Measurements from ENCODE around the gene C20orf96. TPM values are rescaled to one million over a fixed set of nuclear protein-coding genes. Genes with fewer than 3 reads are reported as not detected.

Gene C20orf96
- polyA plus RNA-seq, 1 donor from 2014 or later, result 10.9 TPM

DNA sequence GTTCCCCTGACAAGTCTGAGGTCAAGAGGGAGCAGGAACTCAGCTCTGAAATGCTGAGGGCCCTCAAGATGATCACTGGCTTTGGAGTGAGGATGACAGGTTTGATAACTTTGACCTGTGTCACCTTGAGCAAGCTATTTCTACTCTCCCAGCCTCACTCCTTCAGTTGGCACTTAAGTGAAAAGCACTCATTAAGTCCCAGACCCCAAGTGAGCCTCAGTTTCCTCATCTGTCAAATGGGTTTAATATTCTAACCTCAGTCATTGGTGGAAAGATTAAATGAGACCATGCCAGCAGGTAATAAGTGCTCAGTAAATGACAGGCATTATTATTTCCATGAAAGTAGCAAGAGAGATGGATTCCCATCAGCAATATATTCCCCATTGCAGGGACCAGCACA is 19.0 kb downstream of the C20orf96 start:
- Histone ChIP-seq H3K27ac (ENCODE audit: low read length) (no peak overlapping the region), H3K79me2 (replicated peaks; ENCODE audit: insufficient read depth, low read length) (no peaks in the 10 kb centered on the region), H3K27me3 (ENCODE audit: insufficient read depth, low read depth, low read length) (no peaks in the 10 kb centered on the region), H3K9me3 (ENCODE audit: low read length) (no peaks in the 10 kb centered on the region), H3K4me2 (ENCODE audit: low read length) (no peak overlapping the region), H3F3A (ENCODE audit: insufficient read depth, low read length, poor library complexity, severe bottlenecking) (no peaks in the 10 kb centered on the region), H3K9ac (ENCODE audit: low read length) (no peak overlapping the region), H2AFZ (ENCODE audit: low read depth, low read length) (no peak overlapping the region), H3K36me3 (ENCODE audit: insufficient read depth, low read length) (no peaks in the 10 kb centered on the region), H3K4me3 (ENCODE audit: low read length) (no peak overlapping the region), H4K20me1 (ENCODE audit: insufficient read depth) (no peaks in the 10 kb centered on the region), H3K9me2 (ENCODE audit: insufficient read depth, low read length) (no peaks in the 10 kb centered on the region)
- TF ChIP-seq POLR2AphosphoS5 (IDR thresholded peaks at IDR 0.05) (no peak), TAF1 (IDR thresholded peaks at IDR 0.05; ENCODE audit: low read depth) (no peak), EZH2 (IDR thresholded peaks at IDR 0.05; ENCODE audit: borderline replicate concordance, insufficient read depth, low read length, poor library complexity, severe bottlenecking) (no peak), SMC3 (conservative IDR thresholded peaks at IDR 0.05; ENCODE audit: poor library complexity) (no peak), MXI1 (conservative IDR thresholded peaks at IDR 0.05; ENCODE audit: poor library complexity, severe bottlenecking) (no peak), RAD21 (conservative IDR thresholded peaks at IDR 0.05) (no peak), EP300 (conservative IDR thresholded peaks at IDR 0.05; ENCODE audit: poor library complexity, severe bottlenecking) (no peak)
- TF ChIP-seq, protein P1, sequence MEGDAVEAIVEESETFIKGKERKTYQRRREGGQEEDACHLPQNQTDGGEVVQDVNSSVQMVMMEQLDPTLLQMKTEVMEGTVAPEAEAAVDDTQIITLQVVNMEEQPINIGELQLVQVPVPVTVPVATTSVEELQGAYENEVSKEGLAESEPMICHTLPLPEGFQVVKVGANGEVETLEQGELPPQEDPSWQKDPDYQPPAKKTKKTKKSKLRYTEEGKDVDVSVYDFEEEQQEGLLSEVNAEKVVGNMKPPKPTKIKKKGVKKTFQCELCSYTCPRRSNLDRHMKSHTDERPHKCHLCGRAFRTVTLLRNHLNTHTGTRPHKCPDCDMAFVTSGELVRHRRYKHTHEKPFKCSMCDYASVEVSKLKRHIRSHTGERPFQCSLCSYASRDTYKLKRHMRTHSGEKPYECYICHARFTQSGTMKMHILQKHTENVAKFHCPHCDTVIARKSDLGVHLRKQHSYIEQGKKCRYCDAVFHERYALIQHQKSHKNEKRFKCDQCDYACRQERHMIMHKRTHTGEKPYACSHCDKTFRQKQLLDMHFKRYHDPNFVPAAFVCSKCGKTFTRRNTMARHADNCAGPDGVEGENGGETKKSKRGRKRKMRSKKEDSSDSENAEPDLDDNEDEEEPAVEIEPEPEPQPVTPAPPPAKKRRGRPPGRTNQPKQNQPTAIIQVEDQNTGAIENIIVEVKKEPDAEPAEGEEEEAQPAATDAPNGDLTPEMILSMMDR (IDR thresholded peaks at IDR 0.05; ENCODE audit: poor library complexity, severe bottlenecking), result no peak
- TF ChIP-seq, protein P2, sequence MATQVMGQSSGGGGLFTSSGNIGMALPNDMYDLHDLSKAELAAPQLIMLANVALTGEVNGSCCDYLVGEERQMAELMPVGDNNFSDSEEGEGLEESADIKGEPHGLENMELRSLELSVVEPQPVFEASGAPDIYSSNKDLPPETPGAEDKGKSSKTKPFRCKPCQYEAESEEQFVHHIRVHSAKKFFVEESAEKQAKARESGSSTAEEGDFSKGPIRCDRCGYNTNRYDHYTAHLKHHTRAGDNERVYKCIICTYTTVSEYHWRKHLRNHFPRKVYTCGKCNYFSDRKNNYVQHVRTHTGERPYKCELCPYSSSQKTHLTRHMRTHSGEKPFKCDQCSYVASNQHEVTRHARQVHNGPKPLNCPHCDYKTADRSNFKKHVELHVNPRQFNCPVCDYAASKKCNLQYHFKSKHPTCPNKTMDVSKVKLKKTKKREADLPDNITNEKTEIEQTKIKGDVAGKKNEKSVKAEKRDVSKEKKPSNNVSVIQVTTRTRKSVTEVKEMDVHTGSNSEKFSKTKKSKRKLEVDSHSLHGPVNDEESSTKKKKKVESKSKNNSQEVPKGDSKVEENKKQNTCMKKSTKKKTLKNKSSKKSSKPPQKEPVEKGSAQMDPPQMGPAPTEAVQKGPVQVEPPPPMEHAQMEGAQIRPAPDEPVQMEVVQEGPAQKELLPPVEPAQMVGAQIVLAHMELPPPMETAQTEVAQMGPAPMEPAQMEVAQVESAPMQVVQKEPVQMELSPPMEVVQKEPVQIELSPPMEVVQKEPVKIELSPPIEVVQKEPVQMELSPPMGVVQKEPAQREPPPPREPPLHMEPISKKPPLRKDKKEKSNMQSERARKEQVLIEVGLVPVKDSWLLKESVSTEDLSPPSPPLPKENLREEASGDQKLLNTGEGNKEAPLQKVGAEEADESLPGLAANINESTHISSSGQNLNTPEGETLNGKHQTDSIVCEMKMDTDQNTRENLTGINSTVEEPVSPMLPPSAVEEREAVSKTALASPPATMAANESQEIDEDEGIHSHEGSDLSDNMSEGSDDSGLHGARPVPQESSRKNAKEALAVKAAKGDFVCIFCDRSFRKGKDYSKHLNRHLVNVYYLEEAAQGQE (IDR thresholded peaks at IDR 0.05; ENCODE audit: borderline replicate concordance), result no peak

DNA sequence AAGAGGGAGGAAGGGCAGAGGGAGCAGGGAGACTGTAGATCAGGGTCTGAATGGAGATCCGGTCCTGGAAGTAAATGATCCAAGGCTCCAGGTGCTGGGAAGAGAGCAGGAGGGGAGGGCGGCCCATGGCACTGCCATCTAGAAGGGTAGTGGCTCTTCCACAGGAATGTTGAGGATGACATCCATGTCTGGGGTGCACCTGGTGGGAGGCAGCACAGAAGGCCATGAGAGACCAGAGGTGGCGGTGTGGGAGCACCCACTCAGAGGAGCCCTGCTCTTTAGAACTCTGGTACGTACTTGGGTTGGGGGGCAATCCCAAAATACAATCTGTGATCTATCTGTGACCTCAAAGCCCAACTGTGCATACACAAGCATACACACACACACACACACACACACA is 19.5 kb downstream of the C20orf96 start:
- no peak overlapping the region for H3K4me3 ChIP-seq (ENCODE audit: low read length)
- TF ChIP-seq POLR2AphosphoS5 (IDR thresholded peaks at IDR 0.05) (no peak), EZH2 (IDR thresholded peaks at IDR 0.05; ENCODE audit: borderline replicate concordance, insufficient read depth, low read length, poor library complexity, severe bottlenecking) (no peak), SMC3 (conservative IDR thresholded peaks at IDR 0.05; ENCODE audit: poor library complexity) (no peak), TAF1 (IDR thresholded peaks at IDR 0.05; ENCODE audit: low read depth) (no peak), MXI1 (conservative IDR thresholded peaks at IDR 0.05; ENCODE audit: poor library complexity, severe bottlenecking) (no peak), EP300 (conservative IDR thresholded peaks at IDR 0.05; ENCODE audit: poor library complexity, severe bottlenecking) (no peak), RAD21 (conservative IDR thresholded peaks at IDR 0.05) (no peak)
- TF ChIP-seq, protein P1 (IDR thresholded peaks at IDR 0.05; ENCODE audit: poor library complexity, severe bottlenecking), result no peak
- TF ChIP-seq, protein P2 (IDR thresholded peaks at IDR 0.05; ENCODE audit: borderline replicate concordance), result no peak
- no peaks in the 10 kb centered on the region for H3K27me3 ChIP-seq (ENCODE audit: insufficient read depth, low read depth, low read length)
- no peaks in the 10 kb centered on the region for H3K9me2 ChIP-seq (ENCODE audit: insufficient read depth, low read length)
- no peaks in the 10 kb centered on the region for H3F3A ChIP-seq (ENCODE audit: insufficient read depth, low read length, poor library complexity, severe bottlenecking)
- H2AFZ ChIP-seq (ENCODE audit: low read depth, low read length), result no peak overlapping the region
- no peak overlapping the region for H3K4me2 ChIP-seq (ENCODE audit: low read length)
- H3K9ac ChIP-seq (ENCODE audit: low read length), result no peak overlapping the region
- no peaks in the 10 kb centered on the region for H3K9me3 ChIP-seq (ENCODE audit: low read length)
- no peaks in the 10 kb centered on the region for H3K79me2 ChIP-seq (replicated peaks; ENCODE audit: insufficient read depth, low read length)
- no peak overlapping the region for H3K27ac ChIP-seq (ENCODE audit: low read length)
- no peaks in the 10 kb centered on the region for H4K20me1 ChIP-seq (ENCODE audit: insufficient read depth)
- no peaks in the 10 kb centered on the region for H3K36me3 ChIP-seq (ENCODE audit: insufficient read depth, low read length)

Measured in neural cell (in vitro differentiated cells).